GM18873 (cell line): Measurements from ENCODE around the gene NIPAL1.
"Not testable (repeated sequence)": the region's sequence is repeated elsewhere in the genome, so short reads cannot be mapped to it uniquely, and the experiment has no call there.

Source experiments
- ATAC-seq: cut with Tn5 transposase; IDR thresholded peaks from one replicate; pipeline ENCODE4 v1.9.1; 2021; ENCODE audit warnings: mild to moderate bottlenecking, moderate library complexity, moderate number of reproducible peaks; ENCODE audit not compliant: unreplicated experiment, low FRiP score

NIPAL1 gene

DNA sequence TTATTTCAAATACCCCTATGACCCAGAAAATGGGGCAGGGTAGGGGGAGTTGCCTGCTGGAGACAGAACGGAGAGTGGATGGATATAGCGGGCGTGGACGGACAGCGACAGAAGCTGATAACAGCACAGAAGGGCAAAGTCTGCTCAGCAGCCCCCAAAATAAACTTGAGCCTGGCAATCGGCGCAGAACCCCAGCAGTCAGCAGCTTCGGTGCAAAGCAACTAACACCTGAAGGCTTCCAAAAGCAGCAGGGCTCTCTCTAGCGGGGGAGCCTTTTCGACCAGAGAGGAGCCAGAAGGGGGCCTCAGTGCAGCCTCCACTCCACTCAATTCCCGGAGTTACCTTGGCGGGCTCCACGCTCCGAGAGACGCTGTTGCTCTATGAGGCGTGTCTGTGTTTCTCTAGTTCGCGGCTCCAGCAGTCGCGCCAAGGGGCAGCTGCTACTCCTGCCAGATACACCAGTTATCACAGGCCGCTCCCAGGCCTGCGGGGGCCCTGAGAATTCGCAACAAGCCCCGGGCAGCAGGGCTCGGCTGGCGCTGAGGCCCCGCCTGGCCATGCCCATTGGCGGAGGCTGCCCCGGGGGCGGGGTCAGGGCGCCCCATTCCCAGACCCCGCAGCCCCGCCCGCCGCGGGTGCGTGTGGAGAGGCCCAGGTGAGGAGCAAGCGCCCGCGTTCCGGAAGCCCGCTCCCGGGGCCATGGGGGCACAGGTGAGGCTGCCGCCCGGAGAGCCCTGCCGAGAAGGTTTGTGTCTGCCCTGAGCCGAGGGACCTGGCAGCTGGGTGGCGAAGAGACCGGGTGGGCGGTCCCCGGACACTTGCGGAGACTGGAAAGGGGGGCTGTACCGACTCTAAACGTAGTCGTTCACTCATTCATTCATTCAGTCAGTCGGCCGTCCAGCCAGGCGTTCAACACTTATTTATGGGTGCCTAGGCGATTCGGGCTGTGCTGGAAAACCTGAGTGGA, at the start of gene NIPAL1, which contains the start of gene CNGA1:
NIPAL1 (plus strand) TSS at position 632 of the 967 bp plus-strand sequence; CDS start at position 700, 68 bp downstream.
CNGA1 (minus strand) TSS at position 541 of the 967 bp plus-strand sequence. CDS start 63,992 bp downstream, outside the sequence.
- ATAC-seq: peak; percentile 78

DNA sequence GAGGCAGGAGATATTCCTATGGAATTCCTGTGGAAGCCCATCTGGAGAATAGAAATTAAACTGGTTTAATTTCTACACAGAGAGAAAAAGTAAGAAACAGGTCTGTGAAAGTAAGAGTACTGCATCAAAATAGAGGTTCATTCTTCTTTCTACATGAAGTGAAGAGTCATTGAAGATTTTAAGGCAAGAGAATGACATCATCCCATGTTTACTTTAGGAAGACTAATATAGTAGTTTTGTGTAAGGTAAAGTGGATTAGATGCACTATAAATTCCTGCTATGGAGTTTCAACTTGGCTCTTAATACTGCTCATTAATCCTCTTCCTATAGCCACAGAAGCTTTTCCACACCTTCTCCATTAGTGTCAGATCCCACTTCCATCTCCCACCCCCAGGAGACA, 47.7 kb upstream of the NIPAL1 start:
- no peak for ATAC-seq

DNA sequence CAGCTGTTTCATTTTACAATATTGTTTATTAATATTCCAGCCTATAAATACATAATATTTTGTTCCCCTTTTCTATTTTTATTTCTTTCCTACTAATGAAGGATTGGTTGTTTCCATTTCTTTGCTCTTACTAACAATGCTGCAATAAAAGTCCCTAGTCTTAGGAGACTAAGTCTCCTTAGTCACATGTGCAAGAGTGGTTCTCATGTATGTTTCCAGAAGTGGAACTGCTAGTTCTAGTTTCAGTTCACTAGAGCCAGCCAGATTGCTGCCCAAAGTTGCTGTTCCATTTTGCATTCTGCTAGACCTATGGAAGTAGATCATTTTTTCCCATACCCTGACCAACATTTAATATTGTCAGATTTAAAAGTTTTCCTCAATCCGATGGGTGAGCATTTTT, 44.4 kb upstream of the NIPAL1 start:
- no peak for ATAC-seq

DNA sequence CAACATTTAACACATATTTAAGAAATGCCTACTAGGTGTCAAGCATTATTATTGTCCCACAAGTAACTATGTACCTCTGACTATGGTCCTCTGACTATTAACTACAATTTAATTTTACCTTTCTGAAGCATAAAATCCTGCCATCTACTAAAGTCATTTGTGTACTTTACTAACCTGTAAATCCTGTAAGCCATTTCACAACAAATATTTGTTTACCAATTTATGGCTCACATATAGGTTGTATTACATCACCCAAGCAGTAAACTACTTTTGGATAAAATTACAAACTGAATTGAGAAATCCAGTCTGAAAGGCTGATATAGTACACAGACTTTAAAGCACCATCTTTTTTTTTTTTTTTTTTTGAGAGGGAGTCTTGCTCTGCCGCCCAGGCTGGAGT, 43.9 kb upstream of the NIPAL1 start:
- no peak for ATAC-seq

DNA sequence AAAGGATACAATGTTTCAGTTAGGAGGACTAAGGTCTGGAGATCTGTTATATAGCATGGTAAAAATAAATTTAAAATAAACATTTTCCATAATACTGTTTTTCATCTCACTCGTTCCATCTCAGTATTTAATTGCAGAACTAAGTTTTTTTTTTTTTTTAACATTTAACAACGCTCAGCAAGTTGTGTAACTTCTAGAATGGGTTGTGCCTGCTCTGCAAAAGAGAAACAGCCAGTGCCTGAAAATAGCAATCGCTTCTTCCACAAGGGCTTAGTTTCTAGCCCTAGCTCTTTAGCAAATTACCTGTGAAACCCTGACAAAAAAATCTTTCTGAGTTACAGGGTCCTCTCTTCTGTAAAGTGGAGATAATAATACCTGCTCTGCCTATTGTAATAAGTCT, 42.0 kb upstream of the NIPAL1 start:
- no peak for ATAC-seq

DNA sequence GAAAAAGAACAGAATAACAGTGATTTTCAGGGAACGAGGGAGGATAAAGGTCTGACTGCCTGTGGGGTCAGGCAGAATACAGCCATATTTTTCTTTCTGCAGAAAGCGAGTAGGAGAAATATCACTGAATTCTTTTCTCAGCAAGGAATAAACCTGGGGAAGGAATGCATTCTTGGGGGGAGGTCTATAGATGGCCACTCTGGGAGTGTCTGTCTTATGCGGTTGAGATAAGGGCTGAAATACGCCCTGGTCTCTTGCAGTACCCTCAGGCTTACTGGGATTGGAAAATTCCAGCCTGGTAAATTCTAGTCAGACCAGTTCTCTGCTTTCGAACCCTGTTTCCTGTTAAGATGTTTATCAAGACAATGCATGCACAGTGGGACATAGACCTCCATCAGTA, 26.4 kb upstream of the NIPAL1 start:
- ATAC-seq: no peak

DNA sequence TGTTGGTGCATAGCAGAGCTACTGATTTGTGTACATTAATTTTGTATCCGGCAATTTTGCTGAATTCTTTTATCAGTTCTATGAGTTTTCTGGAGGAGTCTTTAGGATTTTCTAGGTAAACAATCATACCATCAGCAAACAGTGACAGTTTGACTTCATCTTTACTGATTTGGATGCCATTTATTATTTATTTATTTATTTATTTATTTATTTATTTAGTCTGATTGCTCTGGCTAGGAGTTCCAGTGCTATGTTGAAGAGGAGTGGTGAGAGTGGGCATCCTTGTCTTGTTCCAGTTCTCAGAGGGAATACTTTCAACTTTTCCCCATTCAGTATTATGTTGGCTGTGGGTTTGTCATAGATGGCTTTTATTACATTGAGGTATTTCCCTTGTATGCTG, 24.1 kb upstream of the NIPAL1 start:
- ATAC-seq: not testable (repeated sequence)

DNA sequence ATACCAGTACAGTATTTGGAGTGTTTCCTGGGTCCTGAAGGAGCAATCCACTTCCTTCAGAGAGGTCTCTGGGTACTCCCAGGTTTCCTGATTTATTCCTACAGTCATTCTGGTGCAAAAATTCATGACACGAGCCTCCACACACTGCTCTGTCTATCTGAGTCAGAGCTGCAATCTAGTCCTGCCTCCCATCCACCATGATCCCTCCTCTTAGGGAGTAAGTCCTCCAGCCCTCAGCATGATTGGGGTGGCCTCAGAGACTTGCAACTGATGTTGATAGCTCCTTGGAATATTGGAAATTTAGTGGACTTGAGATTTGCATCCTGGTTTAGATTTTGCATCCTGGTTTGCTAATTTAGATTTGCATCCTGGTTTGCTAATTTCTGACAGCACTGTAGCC, 20.6 kb upstream of the NIPAL1 start:
- ATAC-seq: no peak

DNA sequence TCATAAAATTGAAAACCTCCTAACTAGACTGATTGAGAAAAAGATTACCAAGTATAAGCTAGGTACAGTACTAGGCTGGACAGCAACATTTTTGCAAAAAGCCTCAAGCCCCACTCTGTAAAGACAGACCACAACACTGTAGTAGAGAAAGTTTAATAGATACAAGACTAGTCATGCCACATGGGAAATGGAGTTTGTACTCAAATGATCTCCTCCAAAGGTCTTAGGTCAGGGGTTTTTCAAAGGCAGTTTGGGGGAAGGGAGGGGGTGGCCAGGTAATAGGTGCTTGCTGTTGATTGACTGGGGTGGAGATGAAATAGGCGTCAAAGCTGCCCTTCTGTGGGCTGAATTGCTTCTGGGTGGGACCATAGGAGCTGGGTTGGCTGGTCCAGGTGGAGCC, 14.3 kb upstream of the NIPAL1 start:
- ATAC-seq: no peak

DNA sequence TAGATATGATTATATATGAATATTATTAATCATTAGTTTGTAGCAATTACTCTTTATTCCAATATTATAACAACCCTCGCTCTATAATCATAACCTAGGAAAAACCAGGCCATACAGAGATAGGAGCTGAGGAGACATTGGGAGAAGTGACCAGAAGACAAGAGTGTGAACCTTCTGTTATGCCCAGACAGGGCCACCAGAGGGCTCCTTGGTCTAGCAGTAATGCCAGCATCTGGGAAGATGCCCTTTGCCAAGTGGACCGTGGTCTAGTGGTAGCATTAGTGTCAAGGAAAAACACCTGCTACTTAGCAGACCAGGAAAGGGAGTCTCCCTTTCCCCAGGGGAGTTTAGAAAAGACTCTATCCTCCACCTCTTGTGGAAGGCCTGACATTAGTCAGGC, 13.0 kb upstream of the NIPAL1 start:
- ATAC-seq: not testable (repeated sequence)

DNA sequence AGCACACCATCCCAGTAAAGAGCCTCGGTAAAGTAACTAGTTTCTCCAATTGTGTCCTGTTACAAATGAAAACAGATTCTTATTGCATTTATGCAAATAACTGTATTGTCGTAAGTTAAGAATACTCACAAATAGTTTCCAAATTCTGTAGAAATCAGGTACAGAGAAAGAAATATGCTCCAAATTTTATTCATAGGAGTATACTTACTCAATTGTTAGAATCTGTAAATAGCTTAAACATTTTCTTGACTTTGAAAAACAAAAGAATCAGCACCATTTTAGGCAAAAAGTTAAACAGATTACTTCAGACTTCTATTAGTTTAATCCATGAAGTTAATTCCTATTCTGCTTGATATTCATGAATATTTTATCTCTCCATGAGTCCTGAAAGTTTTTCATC, 10.8 kb upstream of the NIPAL1 start:
- no peak for ATAC-seq

DNA sequence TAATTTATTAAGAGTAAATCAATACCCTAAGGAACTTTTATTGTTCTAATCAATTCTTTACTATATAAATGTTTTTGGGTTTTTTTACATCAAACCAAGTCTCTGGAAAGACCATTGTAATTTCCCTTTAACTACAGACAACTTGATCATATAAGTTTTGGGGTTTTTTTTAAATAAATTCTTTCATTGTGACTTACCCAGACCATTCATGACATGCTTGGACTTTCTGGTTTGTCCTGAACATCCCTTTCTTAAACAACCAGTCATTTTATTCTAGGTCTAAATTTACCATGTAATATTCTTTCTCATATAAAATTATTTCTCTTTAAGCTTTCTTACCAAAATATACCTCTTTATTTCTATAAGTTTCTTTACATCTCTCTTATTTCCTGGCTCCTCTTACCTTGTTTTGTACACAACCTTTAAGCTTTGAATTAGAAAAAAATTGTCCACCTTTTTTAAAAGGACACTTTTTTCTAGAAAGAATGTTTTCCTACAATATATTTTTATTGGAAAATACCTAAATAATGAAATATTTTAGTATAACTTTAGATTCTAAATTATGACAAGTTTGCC, 8.5 kb upstream of the NIPAL1 start:
- ATAC-seq: no peak

DNA sequence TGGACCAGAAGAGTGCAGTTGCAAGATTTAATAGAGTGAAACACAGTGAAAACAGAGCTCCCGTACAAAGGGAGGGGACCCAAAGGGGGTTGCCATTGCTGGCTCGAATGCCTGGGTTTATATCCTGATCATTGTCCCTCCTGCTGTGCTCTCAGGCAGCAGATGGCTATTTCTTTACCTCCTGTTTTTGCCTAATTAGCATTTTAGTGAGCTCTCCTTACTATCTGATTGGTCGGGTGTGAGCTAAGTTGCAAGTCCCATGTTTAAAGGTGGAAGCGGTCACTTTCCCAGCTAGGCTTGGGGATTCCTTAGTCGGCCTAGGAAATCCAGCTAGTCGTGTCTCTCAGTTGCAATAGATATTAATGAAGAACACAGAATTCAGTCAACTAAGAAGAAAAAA, 5.7 kb upstream of the NIPAL1 start:
- not testable (repeated sequence) for ATAC-seq

DNA sequence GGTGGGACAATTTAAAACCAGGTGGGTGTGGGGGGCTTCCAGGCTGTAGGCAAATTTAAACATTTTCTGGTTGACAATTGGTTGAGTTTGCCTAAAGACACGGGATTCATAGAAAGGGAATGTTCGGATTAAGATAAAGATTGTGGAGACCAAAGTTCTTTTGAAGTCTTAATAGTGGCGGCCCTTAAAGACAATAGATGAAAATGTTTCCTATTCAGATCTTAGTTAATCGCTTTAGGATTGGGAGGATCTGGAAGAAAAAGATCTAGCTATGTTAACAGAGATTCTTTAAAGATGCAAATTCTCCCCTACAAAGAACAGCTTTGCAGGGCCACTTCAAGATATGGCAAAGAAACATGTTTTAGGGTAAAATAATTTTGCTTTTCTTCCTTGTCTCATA, 4.8 kb upstream of the NIPAL1 start:
- ATAC-seq: no peak

DNA sequence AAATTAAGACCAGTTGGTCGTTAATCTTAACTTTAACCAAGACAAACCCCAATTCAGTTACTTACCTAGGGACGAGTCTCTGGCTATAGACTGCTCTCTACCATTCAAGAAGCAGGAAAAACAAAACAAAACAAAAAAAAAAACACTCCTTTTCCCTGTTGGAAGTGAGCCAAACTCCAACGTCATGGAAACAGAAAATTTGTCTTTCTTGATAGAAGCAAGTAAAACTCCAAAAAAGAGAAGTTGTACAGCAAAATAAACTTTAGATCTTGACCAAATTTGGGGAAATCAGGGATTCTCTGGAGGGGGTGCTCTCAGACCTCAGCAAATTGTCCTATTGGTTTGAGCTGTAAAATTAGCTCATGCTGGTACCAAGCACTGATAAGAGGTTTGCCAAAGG, 3.7 kb upstream of the NIPAL1 start:
- ATAC-seq: no peak

DNA sequence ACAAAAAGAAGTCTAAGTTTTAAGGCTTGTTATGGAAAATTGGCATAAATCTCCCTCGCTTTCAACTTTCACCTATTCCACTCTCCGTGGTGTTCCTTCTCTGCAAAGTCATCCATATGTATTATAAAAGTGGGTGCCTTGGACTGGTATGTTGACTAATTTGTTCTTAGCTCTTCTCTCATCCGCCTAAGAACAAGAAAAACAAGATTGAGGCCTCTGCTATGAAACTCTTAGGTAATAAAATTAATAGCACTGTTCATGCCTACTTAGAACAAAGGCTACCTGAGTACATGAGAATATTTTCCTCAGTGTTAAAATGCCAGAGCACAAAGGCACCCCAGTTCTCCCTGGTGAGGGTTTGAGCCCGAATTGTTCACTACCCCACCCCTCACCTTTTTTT, 1.4 kb upstream of the NIPAL1 start:
- ATAC-seq: no peak

DNA sequence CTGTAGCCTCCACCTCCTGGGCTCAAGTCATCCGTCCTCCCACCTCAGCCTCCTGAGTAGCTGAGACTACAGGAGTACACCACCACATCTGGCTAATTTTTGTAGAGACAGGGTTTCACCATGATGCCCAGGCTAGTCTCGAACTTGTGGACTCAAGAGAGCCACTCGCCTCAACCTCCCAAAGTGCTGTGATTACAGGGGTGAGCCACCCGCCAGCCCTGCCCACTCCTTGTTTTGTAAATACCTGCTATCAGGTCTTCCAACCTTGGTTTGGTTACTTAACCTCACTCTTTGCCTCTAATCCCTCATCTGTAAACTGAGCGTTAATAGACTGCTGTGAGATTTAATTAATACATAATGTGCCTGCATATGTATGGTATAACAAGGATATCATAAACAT, 894 bp upstream of the NIPAL1 start:
- ATAC-seq: no peak

DNA sequence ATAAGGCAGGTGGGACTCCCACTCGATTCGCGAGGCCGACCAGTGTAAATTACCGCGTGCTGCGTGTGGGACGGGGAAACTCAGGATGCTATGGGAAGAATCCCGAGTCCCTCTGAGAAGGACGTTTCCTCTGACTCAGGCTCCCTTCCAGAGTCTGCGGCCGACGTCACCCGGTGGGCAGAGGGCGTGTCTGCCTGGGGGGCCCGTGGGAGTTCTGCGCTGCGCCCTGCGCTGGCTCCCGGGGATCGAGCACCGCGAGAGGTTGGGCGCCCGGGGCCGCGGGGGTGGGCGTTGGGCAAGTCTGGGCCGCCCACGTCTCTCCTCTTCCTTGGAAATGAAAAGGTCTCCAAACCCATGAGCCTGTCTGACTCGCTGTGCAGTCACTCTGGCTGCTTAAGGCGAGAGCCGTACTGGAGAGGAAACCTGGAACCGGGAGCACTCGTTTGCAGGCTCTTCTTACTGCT, 568 bp downstream of the NIPAL1 start:
- no peak for ATAC-seq

DNA sequence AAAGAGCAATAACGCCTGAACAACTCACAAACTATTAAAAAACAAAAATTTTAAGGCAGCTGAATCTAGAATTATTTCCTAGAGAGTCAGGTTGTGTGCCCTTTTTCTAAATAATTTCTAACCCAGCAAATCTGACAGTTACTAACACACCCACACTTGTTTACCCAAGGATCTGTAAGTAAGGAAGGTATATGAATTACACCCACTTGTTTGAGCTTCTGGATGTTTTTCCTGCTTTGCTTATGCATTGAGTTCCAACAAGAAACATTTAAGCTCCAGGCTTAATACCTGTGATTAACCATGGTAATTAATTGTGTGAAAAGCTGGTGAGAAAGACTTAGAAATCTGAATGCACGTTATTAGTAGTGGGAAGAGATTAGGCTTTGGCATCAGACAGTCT, 1.5 kb downstream of the NIPAL1 start:
- ATAC-seq: no peak

DNA sequence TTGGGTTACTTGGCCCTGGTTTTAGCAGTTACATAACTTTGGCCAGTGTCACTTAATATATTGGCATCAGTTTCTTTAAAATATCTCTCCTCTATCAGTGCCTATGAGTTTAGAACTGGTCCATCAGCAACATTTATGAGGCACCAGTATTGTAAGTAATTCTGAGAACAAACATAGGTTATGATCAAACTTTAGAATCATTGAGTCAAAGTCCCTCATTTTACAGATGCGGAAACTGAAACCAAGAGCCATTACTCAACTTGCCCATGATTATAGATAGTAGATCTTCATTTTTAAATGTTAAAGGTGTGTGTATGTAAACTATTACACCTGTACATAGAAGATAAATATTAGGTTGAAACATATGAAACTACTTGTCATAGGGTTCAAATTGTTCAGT, 4.5 kb downstream of the NIPAL1 start:
- ATAC-seq: no peak

DNA sequence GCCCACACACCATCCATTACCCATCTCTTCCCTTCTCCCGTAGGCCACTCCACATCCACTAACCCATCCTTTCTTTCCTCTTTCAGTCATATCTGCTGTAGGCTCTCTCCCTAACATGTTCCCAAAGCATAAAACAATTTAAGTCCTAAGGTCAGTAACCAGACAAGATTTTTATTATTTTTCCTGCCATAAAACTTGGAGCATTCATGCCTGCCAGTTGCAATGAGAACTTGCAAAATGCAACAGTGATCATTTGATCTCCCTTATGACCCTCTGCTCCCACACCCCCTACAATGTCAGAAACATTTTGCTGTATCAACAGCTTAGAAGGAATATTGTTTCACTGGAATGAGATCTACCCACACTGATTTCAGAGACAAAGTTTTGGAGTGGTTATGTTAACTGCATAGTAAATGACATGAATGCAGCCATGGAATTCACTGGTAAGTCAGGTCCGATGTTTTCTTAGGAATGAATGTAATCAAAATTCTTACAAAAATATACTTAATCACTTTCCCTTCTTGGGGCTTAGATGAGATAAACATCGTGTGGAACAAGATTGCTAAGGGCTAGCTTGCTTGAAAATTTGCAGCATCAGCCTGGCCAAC, 5.7 kb downstream of the NIPAL1 start:
- no peak for ATAC-seq
